GM23248 (cell line): Measurements from ENCODE around the gene ATP8B3. TPM values are rescaled to one million over a fixed set of nuclear protein-coding genes. Genes with fewer than 3 reads are reported as not detected.

Experiments
- DNase-seq: peaks from one replicate; pipeline ENCODE4 v3.0.0-alpha.2; 2015
- H2AFZ ChIP-seq: fragments of 200-600 bp; sonication (generic); 2 replicates; pipeline ENCODE4 v1.6.1; 2016; ENCODE audit warnings: antibody characterized with exemption
- H3F3A ChIP-seq: fragments of 200-600 bp; sonication (generic); 2 replicates; pipeline ENCODE4 v1.6.1; 2016; ENCODE audit warnings: mild to moderate bottlenecking, antibody characterized with exemption, mixed run types; ENCODE audit not compliant: insufficient read depth
- H3K27ac ChIP-seq: fragments of 200-600 bp; sonication (generic); 2 replicates; pipeline ENCODE4 v1.5.1; 2016; ENCODE audit warnings: mild to moderate bottlenecking
- H3K27me3 ChIP-seq: fragments of 200-600 bp; sonication (generic); replicated peaks from 2 replicates; pipeline ENCODE4 v1.6.1; 2016; ENCODE audit warnings: mild to moderate bottlenecking; ENCODE audit not compliant: insufficient read depth
- H3K36me3 ChIP-seq: fragments of 200-600 bp; sonication (generic); 2 replicates; pipeline ENCODE4 v1.6.1; 2016; ENCODE audit warnings: low read depth, mild to moderate bottlenecking
- H3K4me1 ChIP-seq: fragments of 200-600 bp; sonication (generic); 2 replicates; pipeline ENCODE4 v1.6.1; 2016; ENCODE audit warnings: mild to moderate bottlenecking; ENCODE audit not compliant: insufficient read depth
- H3K4me2 ChIP-seq: fragments of 200-600 bp; sonication (generic); one replicate; pipeline ENCODE4 v1.6.1; 2016; ENCODE audit warnings: mild to moderate bottlenecking; ENCODE audit not compliant: unreplicated experiment
- H3K4me3 ChIP-seq: fragments of 200-600 bp; sonication (generic); 2 replicates; pipeline ENCODE4 v1.5.1; 2016; ENCODE audit warnings: mild to moderate bottlenecking
- H3K79me2 ChIP-seq: fragments of 200-600 bp; sonication (generic); 2 replicates; pipeline ENCODE4 v1.6.1; 2016; ENCODE audit warnings: mild to moderate bottlenecking; ENCODE audit not compliant: insufficient read depth
- H3K9ac ChIP-seq: fragments of 200-600 bp; sonication (generic); 2 replicates; pipeline ENCODE4 v1.6.1; 2016; ENCODE audit warnings: mild to moderate bottlenecking
- H3K9me2 ChIP-seq: fragments of 200-600 bp; sonication (generic); 2 replicates; pipeline ENCODE4 v1.6.1; 2016; ENCODE audit warnings: mixed run types, mild to moderate bottlenecking, moderate library complexity; ENCODE audit not compliant: insufficient read depth
- H3K9me3 ChIP-seq: fragments of 200-600 bp; sonication (generic); one replicate; pipeline ENCODE4 v1.6.1; 2017; ENCODE audit warnings: low read depth
- H4K20me1 ChIP-seq: fragments of 200-600 bp; sonication (generic); 2 replicates; pipeline ENCODE4 v1.6.0; 2016; ENCODE audit not compliant: insufficient read depth
- EZH2 ChIP-seq: fragments of 200-600 bp; sonication (generic); IDR thresholded peaks from 2 replicates; pipeline ENCODE4 v1.6.1; 2018; ENCODE audit warnings: antibody characterized with exemption, mild to moderate bottlenecking; ENCODE audit not compliant: insufficient read depth, poor library complexity, severe bottlenecking
- EZH2phosphoT487 ChIP-seq: fragments of 200-600 bp; sonication (generic); IDR thresholded peaks from 2 replicates; pipeline ENCODE4 v1.6.1; 2018; ENCODE audit warnings: antibody characterized with exemption, moderate library complexity, mild to moderate bottlenecking, low read depth; ENCODE audit not compliant: insufficient read depth
- WGBS, 2 experiments: methylation state at CpG; one replicate each; pipeline ENCODE4 v1.1.6; 2015 to 2017; ENCODE audit warnings: low lambda C conversion rate in 2 of 2, low coverage in 1 of 2; ENCODE audit errors: missing lambda C conversion rate in 2 of 2; 5-methylcytosine and 5-hydroxymethylcytosine counted together
- in situ Hi-C: fragments of 300-500 bp; cut with MboI; formaldehyde crosslinking; loops from 2 replicates; pipeline ENCODE4 v1.15.0; 2020
- polyA plus RNA-seq: library from polyadenylated mRNA; unstranded; fragments of >200 nt; fragmentation: Nextera tagmentation; extraction: Ambion mirVana; gene quantifications from 2 replicates; pipeline ENCODE4 v1.2.1, GENCODE V29; 2016
- total RNA-seq: library from RNA; depleted of rRNA; stranded (reverse); fragments of >200 nt; shearing (Covaris generic); gene quantifications from 2 replicates; pipeline ENCODE4 v1.2.3, GENCODE V29; 2014

ATP8B3 gene
- total and polyA plus RNA-seq, 2 experiments from 2014 or later = 0.32 to 1.8 TPM

GRCh38 chr19:1841209-1841924 lies 29.3 kb upstream of the ATP8B3 start:
- DNase-seq = no peak
- H3K4me3 ChIP-seq = no peak overlapping the region
- no peaks in the 10 kb centered on the region for H3F3A ChIP-seq
- H3K27ac ChIP-seq = no peak overlapping the region
- peaks cover 100% of the 10 kb centered on the region for H3K79me2 ChIP-seq
- H3K27me3 ChIP-seq = no peaks in the 10 kb centered on the region
- in situ Hi-C loops = no loop called here
- H3K9me2 ChIP-seq = no peaks in the 10 kb centered on the region
- WGBS, 2 experiments = 84 to 85% methylated on average over 29 to 35 of the region's 35 CpGs
- H4K20me1 ChIP-seq = no peaks in the 10 kb centered on the region
- no peaks in the 10 kb centered on the region for H3K9me3 ChIP-seq
- H3K4me2 ChIP-seq = no peak overlapping the region
- peaks cover under 1% of the 10 kb centered on the region; the same call in 1 of the 2 replicates for H3K4me1 ChIP-seq
- TF ChIP-seq EZH2phosphoT487 = no peak
- no peak for TF ChIP-seq EZH2
- no peaks in the 10 kb centered on the region for H3K36me3 ChIP-seq
- no peak overlapping the region for H3K9ac ChIP-seq
- no peak overlapping the region for H2AFZ ChIP-seq

DNA sequence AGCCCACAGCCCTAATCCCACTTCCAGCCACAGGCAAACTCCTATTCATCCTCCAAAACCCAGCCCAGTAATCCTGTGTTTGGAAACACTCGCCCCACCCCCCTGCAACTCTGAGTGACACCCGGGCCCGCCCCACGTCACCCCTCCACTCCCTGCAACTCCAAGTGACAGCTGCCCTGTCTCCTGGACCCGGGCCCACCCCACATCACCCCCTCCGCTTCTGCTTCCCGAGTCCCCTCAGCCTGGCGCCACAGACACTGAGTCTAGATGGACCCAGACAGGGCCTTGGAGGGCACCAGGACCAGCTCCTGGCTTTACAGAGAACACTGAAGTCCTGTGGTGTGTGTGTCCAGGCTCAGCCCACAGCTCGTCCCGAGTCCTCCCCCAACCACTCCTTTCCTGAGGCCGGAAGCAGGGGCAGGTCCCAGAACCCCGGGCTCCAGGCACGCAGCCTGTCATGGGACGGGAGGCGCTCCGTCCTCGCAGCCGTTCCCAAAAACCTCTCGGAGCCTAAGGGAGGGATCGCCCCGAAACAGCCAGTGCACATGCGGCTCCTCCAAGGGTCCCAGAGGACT lies 28.6 kb upstream of the ATP8B3 start:
- no peak overlapping the region for H3K4me2 ChIP-seq
- no peak overlapping the region for H2AFZ ChIP-seq
- H3K27ac ChIP-seq = no peak overlapping the region
- H3K36me3 ChIP-seq = no peaks in the 10 kb centered on the region
- no peak overlapping the region for H3K9ac ChIP-seq
- no peaks in the 10 kb centered on the region for H3K27me3 ChIP-seq
- 85 to 86% methylated on average over 19 to 22 of the region's 22 CpGs for WGBS, 2 experiments
- DNase-seq = no peak
- no peak for TF ChIP-seq EZH2
- no peak for TF ChIP-seq EZH2phosphoT487
- H3F3A ChIP-seq = no peaks in the 10 kb centered on the region
- H3K79me2 ChIP-seq = peaks cover 100% of the 10 kb centered on the region
- H3K9me2 ChIP-seq = no peaks in the 10 kb centered on the region
- no peaks in the 10 kb centered on the region for H3K4me1 ChIP-seq
- in situ Hi-C loops = no loop called here
- H3K9me3 ChIP-seq = no peaks in the 10 kb centered on the region
- no peaks in the 10 kb centered on the region for H4K20me1 ChIP-seq
- H3K4me3 ChIP-seq = no peak overlapping the region

GRCh38 chr19:1839658-1840540 lies 27.8 kb upstream of the ATP8B3 start:
- no peak for DNase-seq
- H3K4me3 ChIP-seq = no peak overlapping the region
- H3F3A ChIP-seq = no peaks in the 10 kb centered on the region
- no peaks in the 10 kb centered on the region for H3K36me3 ChIP-seq
- no peak overlapping the region for H3K27ac ChIP-seq
- TF ChIP-seq EZH2phosphoT487 (no peak), EZH2 (no peak)
- H4K20me1 ChIP-seq = no peaks in the 10 kb centered on the region
- peaks cover 100% of the 10 kb centered on the region for H3K79me2 ChIP-seq
- H3K9me2 ChIP-seq = no peaks in the 10 kb centered on the region
- no peaks in the 10 kb centered on the region for H3K9me3 ChIP-seq
- H3K4me1 ChIP-seq = no peaks in the 10 kb centered on the region
- H2AFZ ChIP-seq = no peak overlapping the region
- no peak overlapping the region for H3K9ac ChIP-seq
- in situ Hi-C loops = no loop called here
- no peak overlapping the region for H3K4me2 ChIP-seq
- 77 to 79% methylated on average over 25 of the region's 25 CpGs for WGBS, 2 experiments
- H3K27me3 ChIP-seq = no peaks in the 10 kb centered on the region

- no peak for TF ChIP-seq EZH2
- TF ChIP-seq EZH2phosphoT487 = no peak
- H3K79me2 ChIP-seq = peaks cover 100% of the 10 kb centered on the region
- 41 to 44% methylated on average over 23 of the region's 23 CpGs for WGBS, 2 experiments
- H3K4me2 ChIP-seq = no peak overlapping the region
- H4K20me1 ChIP-seq = no peaks in the 10 kb centered on the region
- no peaks in the 10 kb centered on the region for H3K9me3 ChIP-seq
- no peaks in the 10 kb centered on the region for H3K9me2 ChIP-seq
- in situ Hi-C loops = no loop called here
- H3K4me3 ChIP-seq = no peak overlapping the region
- no peaks in the 10 kb centered on the region for H3K4me1 ChIP-seq
- H3K27me3 ChIP-seq = no peaks in the 10 kb centered on the region
- H3F3A ChIP-seq = no peaks in the 10 kb centered on the region
- no peak overlapping the region for H3K27ac ChIP-seq
- H3K36me3 ChIP-seq = no peaks in the 10 kb centered on the region
- no peak overlapping the region for H3K9ac ChIP-seq
- DNase-seq = peak; percentile 47
- H2AFZ ChIP-seq = no peak overlapping the region
Measured at GRCh38 chr19:1837625-1838105, 25.6 kb upstream of the ATP8B3 start.
